Stimulated activated CD4-positive, alpha-beta T cell treated with anti-CD3 and anti-CD28 coated beads, Interleukin-4, amount 100 ng/mL, for 4 hours (primary cell): ENCODE results near the gene DSTYK.

Source experiments
- DNase-seq, 2 experiments: peaks; one replicate each; pipeline ENCODE4 v3.0.0-alpha.2; 2020

DSTYK gene, protein sequence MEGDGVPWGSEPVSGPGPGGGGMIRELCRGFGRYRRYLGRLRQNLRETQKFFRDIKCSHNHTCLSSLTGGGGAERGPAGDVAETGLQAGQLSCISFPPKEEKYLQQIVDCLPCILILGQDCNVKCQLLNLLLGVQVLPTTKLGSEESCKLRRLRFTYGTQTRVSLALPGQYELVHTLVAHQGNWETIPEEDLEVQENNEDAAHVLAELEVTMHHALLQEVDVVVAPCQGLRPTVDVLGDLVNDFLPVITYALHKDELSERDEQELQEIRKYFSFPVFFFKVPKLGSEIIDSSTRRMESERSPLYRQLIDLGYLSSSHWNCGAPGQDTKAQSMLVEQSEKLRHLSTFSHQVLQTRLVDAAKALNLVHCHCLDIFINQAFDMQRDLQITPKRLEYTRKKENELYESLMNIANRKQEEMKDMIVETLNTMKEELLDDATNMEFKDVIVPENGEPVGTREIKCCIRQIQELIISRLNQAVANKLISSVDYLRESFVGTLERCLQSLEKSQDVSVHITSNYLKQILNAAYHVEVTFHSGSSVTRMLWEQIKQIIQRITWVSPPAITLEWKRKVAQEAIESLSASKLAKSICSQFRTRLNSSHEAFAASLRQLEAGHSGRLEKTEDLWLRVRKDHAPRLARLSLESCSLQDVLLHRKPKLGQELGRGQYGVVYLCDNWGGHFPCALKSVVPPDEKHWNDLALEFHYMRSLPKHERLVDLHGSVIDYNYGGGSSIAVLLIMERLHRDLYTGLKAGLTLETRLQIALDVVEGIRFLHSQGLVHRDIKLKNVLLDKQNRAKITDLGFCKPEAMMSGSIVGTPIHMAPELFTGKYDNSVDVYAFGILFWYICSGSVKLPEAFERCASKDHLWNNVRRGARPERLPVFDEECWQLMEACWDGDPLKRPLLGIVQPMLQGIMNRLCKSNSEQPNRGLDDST

DNA sequence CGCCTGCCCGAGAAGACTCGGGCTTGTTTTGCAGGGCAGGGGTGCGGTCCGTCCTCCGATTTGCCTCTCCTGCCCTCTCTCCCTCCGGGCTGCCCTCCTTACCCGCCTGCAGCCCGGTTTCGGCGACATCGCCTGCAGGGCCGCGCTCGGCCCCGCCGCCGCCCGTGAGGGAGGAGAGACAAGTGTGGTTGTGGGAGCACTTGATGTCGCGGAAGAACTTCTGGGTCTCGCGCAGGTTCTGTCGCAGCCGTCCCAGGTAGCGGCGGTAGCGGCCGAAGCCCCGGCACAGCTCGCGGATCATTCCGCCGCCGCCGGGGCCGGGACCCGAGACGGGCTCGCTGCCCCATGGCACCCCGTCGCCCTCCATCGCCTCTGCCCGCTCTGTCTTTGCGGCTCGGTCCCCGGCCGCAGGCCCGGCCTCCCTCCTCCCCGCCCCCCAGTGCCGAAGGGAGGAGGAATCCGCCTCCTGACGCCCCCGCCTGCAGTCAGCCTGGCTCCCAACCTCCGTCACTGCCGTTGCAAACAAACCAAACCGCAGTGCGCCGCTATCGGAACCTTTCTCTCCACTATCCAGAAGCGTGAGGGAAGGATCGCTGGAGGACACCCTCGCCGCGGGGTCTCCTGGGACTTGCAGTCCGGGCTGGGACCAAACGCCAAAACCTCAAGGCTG lies at the start of gene DSTYK:
Gene DSTYK (minus strand): TSS at position 534 of the 670 bp plus-strand sequence. CDS start 167 bp downstream, at position 367.
- peak; percentile 84 to 91 for DNase-seq

DNA sequence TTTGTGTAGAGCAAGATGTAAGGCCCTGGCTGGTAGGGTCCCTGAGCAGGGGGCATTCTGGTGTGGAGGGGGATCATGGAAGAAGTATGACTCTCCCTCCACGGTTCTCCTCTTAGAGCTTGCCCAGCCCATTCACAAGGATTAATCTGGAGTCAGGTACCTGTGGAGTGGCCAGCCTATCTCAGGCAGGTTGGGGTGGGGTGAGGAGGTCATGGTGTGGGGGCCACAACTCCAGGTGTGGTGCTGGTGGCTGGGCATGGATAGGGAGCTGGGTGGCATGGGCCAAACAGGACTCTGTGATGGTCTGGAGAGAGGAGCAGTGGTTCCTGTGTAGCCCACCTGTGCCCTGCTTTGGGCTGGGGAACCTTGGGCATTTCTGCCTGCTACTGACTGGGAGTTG lies 48.5 kb upstream of the DSTYK start:
- DNase-seq = no peak

DNA sequence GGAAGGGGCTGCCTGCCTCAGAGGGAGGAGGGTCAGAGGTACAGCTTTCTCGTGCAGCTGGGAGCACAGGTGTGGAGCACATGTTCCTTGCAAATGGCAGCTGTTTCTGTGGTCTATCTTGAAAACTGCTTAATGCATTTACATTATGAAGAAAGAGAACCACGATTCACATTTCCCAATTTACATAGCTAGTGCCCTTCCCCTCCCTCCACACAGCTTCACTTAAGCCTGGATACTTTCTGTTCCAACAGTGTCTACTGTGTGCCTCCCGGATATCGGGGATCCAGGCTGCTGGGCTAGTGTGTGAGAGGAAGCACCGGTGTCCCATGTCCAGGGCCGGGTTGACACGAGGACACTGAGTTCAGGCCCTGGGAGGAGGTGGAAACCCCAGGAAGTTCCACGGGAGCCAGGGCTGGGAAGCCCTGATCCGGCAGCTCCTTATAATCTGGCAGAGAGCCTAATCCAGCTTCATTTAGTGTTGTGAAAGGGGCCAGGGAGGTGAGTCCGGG lies 47.9 kb upstream of the DSTYK start:
- no peak for DNase-seq

DNA sequence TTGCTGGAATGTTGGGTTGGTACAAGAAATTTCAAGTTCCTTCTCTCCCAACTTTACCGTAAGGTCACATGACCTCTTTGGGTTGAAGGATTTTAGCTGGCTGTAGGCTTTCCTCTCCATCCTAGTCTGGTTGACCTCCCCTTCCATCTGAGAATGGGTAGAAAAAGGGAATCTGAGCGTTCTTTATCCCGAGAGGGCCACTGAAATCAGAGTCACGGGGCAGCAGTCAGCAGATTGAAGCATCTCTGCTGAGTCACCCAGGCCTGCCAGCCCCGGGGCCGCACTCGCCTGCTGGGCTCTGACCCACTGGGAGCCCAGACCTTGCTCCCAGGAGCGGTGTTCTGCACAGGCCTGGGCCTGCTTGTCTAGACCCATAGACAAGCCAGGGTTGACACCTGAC lies 47.2 kb upstream of the DSTYK start:
- no peak for DNase-seq

DNA sequence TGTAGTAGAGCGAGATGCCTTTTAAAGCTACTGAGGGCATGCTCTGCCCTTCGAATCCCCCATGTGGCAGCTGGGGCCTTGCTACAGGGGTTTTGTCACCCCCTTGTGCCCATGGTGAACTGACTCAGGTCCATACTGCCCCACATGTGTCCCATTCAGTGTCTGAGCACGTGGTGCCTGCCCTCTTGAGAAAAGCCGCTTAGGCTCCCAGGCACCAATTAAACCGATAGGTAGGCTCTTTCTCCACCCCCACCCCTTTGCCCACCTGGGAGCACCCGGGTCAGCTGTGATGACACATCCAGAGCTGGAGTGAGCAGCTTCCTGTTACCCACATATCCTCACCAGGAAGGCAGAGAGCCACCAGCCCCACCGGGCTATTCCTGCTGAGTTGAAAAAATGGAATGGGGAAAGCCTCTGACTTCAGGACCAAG lies 46.8 kb upstream of the DSTYK start:
- DNase-seq = no peak

DNA sequence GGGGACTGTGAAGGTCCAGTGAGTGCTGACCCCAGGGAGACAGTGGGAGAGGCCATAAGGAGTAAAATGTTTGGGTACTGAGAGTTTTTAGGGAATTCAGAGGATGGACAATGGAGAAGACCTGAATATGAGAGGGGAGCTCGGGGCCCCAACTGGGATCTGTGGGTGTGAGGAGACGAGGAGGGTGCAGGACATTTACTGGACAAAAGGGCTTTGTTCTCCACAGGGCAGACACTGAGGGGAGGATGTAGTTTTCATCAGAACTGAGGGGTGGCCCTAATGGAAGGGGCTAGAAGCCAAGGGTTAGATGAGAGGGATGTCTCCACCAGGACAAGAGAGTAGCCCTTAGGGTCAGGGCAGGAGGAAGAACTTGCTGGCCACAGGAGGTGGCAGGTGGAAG lies 46.2 kb upstream of the DSTYK start:
- DNase-seq = no peak

DNA sequence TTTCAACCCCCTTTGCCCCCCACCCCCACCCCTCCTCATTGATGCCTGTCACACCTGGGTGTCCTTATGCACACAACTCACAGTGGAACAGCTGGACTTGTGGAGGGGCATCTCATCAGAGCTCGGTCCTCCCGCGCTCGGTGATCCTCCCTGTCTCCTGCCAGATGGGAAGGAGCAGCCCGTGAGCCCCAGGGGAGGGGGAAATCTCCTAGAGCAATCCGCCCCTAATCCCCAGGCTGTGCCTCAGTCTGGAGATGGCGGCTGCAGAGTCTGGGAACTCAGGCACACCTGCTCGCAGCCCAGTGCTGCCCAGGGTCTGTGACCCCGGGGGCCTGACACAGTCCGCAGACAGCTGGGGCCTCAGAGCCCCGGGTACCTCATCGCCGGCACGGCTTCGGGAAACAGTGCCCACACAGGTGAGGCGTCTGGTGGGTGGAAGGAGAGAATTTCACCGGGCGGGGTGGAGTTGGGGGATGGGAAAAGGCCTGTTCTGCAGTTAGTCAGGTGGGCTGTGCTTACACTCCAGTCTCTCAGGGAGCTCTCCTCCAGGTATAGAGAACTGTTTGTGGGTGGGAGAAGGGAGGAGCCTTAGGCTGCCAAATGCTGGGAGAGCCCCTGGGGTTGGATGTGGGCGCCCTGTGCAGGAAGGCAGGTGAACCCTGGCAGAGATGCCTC lies 45.6 kb upstream of the DSTYK start:
- DNase-seq = no peak

DNA sequence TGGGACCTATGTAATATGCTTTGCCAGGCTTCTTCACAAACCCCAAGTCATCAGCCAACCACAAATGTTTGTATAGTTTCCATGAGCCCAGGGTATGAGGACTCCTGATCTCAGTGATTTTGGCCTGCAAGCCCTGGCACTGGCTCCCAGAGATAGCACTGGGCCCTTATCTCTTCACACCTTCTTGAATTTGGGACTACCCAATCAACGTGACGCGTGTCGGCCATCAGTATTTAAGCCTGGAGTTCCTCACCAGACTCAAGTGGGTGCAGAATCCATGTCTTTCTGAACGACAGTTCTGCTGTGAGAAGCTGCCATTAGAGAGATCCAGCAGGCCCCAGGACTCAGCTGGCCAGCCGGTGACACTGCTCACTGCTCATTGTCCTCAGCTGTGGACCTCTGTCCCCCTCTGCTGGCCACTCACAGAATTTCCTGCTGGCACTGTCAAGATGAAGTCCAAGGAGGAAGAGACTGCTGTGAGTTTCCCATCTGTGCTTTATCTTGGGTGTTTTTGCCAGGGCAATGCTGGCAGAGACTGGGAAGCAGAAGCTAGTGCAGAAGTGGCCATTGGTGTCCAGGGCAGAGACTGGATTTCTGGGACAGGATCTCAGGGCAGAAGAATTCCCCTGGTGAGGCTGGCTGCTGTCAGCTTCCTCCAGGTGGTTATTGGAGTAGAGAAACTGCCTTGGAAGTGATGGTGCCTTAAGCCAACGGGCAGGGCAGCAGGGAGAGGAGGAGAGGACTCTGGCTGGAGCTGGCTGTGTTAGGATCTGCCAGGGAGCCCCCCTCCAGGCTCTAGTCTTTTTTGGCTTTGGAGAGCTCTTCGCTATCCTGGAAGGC lies 44.7 kb upstream of the DSTYK start:
- peak; percentile 77 to 82 for DNase-seq

DNA sequence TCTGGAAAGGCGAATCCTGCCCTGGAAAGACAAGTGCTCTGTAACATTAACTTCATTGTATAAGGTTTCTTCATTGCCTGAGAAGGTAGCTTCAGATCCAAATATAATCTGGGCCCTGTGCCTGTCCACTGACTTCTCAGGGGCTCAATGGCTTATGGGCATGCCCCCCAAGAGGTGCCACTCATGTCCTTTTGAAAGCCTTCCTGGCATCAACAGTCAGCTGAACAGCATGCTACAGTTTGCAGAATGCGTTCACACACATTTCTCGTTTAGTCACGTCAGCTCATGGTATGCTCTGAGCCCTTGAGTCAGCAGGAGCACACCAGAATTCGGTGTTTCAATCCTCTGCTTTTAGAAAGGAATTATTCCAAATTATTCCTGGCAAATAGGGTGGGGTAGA lies 40.1 kb upstream of the DSTYK start:
- DNase-seq = no peak

DNA sequence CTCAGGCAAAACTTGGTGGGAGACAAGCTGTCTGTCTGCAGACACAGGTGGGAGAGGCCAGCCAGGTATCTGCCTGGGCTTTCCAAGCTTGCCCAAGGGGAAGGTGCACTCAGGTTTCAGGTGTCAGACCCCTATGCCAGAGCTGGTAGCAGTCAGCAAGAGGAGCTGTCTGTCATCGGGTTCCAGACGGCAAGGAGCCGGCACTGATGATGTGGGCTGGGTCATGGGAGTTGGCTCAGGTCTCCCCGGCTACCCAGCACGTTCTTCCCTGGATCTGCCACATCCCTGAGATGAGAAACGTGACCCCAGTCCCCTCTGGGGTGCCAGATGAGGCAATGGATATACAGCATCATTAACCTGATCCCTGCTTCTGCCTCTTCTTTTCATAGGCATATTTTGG lies 39.2 kb upstream of the DSTYK start:
- no peak for DNase-seq

DNA sequence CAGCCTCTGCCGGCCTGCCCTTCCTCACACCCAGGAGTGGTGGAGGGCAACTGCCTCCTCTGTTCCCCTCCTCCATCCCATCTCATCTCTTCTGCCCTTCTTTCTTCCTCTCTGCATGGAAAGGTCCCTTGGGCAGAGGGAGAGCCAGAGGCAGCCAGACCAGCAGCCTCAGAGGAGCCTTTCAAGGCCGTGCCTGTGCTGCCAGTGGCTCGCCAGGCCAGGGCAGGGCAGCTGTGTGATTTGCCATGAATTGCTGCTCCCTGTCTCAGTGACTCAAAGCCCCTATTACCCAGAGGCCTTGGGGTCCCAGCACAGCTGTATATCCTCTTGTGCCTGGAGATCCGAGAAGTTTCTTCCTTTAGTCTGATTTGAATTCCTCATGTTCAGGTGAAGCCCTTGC lies 38.1 kb upstream of the DSTYK start:
- DNase-seq = no peak

DNA sequence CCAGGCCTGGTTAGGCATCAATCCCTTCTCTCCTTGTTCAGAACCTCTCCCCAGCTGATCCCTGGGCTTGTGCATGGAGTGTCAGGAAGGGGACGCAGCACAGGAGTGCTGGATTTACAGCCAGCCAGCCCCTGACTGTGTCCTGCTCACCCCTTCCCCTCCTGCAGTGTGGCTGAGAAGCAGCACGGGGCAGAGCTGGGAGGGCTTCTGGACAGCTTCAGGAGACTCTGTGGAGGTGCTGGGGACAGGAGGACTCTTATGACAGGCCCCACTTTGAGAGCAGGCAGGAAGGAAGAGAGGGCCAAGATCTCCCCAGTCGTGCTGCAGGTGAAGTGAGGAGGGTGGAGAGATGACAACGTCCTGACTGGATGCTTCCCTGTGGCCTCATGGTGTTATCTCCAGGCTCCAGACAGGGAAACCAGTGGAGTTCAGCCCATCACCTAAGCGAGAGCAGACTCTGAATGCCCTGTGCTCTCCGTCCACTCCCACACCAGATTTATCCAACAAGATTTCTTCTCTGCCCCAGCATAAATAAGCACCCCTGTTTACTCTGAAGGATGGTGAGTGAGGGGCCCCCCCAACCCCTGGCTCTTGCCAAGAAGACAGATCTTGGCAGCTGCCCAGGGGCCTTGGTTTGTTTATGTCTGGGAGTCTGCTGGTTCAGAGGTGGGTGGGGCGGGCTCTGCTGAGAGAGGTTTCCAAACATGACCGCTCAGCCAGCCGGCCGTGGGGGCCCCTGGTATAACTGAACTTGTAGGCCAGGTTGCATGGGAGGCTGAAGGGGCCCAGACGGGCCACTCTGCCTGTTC lies 37.5 kb upstream of the DSTYK start:
- DNase-seq = no peak

DNA sequence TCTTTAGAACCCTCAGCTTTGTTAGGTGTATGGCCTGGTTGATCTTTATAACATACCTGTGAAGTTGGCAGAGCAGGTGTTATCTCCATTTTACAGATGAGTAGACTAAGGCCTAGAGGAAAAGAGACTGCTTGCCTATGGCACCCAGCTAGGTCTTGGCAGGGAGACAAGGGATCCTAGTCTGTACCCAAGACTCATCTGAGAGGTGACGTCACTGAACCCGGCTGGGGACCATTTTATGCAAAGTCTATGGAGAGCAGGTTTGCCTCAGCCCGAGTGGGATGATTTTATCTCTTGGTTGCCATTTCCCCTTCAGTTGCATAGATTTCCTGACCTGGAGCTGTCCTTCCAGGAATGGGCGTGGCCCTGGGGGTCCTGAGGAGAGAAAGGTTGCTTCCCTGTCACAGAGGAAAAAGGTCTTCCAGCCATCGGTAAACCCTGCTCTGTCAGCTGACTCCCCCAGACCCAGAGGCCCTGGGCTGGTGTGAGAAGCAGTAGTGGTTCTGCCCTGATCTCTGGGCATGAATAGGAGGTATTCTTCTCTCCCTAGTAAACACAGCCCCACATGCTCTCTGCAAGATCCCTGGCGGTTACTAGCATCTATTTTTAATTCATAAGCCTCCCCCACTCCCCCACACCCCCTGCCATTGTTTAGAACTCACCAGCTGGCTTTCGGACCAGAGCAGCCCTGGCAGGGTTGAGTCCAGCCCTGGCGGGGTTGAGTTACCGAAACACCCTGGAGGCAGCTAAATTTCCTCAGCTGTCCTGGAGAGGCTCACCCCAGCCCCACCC lies 35.8 kb upstream of the DSTYK start:
- no peak for DNase-seq

DNA sequence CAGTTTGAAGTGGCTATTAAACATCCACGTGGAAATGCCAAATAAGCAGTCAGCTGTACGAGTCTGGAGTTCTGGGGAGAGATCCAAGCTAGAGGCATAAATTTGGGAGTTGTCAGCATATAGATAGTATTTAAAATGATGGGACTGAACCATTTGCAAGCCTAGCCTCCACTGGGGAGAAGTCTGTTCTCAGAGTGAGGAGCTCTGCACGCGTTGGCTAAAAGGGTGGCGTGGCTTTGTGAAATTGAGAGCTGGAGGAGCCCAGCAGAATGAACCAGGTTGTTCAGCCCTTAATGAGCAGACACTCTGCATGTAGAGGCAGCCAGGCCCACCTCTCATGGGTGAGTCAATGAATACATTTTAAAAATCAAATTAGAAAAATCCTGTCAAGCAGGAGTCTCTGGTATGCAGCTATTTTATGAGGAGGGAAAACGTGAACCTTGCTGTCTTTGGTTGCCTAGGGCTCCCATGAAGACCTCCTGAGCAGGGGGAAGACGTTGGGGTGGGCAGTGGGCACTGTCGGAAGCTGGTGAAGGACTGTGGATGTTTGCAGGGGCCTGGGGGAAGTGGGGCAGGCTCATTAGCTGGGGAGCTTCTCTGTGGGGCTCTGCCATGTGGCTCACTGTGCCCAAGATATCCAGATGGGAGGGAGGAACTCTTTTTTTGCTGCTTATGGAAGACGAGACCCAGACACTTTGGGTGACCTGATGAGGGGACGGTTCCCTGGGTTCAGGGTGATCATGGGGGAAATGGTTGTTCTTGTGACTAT lies 35.0 kb upstream of the DSTYK start:
- DNase-seq = no peak

DNA sequence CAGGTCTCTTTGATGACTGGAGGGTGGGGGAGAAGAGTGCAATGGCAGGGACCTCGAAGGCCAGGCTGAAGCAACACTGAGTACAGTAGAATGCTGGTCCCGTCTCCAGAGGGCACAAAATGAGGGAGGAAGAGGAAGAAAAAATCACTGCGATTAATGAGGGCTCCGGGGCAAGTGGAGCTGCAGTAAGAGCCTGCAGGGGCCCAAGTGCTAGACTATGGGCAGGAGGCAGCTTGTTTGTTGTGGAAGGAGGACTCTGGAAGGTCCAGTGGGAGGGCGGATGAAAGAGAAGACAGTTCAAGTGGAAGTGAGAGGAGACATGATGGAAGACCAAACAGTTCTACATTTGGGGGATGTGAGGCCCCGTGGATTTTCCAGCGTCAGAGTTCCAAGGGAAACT lies 33.6 kb upstream of the DSTYK start:
- DNase-seq = no peak

DNA sequence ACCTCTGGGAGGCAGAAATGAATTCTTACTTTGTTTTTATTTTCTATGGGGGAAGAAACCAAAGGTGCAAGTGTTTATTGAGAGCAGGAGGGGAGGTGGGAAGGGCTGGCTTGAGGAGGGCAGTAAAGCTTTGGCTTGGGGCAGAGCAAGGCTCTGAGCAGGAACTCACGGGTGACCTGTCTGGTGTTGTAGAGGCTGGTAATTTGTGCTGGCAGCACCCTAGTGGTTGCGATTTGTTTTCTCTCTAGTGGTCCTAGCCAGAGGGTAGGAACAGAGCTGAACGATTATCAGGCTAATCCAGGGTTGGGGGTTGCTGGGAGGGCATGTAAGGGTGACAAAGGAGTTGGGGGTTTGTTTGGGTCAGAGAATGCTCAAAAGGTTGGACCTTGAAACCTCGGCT lies 32.9 kb upstream of the DSTYK start:
- DNase-seq = no peak

DNA sequence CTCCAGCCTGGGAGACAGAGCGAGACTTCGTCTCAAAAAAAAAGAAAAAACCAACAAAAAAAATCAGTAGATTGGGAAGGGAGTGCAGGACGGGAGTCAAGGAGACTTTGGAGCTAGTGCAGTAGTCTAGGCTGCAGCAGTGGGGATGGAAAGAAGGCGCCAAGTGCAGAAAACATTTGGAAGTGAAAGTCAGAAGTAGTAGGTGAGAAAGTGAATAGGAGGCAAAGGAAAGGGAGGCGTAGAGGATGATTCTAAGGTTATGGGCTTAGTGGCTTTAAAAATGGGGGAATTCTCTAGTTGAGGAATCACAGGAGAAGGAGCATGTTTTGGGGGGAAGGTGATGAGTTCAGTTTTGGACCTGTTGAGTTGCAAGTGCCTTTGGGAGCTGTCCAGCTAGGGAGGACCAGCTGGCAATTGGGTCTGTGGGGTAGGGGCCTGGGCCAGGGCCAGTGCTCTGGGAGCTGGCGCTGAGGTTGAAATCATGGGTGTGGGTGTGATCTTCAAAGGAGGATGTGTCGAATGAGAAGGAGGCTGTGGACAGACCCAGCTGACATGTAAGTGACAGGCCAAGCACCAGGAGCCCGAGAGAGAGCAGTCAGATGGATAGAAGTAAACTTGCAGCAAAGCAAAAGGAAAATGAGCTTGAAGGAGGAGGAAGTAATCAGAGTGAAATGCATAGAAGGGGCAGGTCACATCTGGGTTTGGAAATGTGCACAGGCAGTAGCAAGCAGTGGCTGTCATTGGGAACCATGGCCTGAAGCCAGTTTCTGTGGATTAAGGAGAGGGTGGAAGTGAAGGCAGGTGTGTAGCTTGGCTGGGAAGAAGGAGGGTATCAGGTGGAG lies 32.1 kb upstream of the DSTYK start:
- DNase-seq = no peak
